ENCODE data around the gene SMU1. TPM values are rescaled to one million over a fixed set of nuclear protein-coding genes. Genes with fewer than 3 reads are reported as not detected.

Gene SMU1
- total and polyA plus RNA-seq, 9 donors = 14.1 to 24.6 (median 17.5) TPM

- WGBS (ENCODE audit: insufficient coverage) = 17% methylated on average over 1 of the region's 2 CpGs
- H3K27ac ChIP-seq (ENCODE audit: low read length) = peak overlapping the region; percentile 81
- peak; percentile 57 for DNase-seq
Measured at GRCh38 chr9:33116860-33117259, 40.4 kb upstream of the SMU1 start.

GRCh38 chr9:33114746-33115145 is 38.3 kb upstream of the SMU1 start:
- 96% methylated on average over 3 of the region's 3 CpGs for WGBS (ENCODE audit: insufficient coverage)
- H3K27me3 ChIP-seq (ENCODE audit: control insufficient read depth, insufficient read depth, low read length) = no peaks in the 10 kb centered on the region
- no peak for DNase-seq
- H3K27ac ChIP-seq (ENCODE audit: low read length) = no peak overlapping the region
- H3K36me3 ChIP-seq (ENCODE audit: control insufficient read depth, insufficient read depth, low read length) = peaks cover 53% of the 10 kb centered on the region
- H3K4me1 ChIP-seq (ENCODE audit: control insufficient read depth, insufficient read depth, low read length) = peaks cover 13% of the 10 kb centered on the region
- H3K9me3 ChIP-seq (replicated peaks; ENCODE audit: control insufficient read depth, low read depth, low read length) = no peaks in the 10 kb centered on the region
- no peak overlapping the region for H3K4me3 ChIP-seq (ENCODE audit: low read length)

More at GRCh38 chr9:33116860-33117259, 40.4 kb upstream of the SMU1 start:
- no peaks in the 10 kb centered on the region for H3K27me3 ChIP-seq (ENCODE audit: control insufficient read depth, insufficient read depth, low read length)
- peaks cover 15% of the 10 kb centered on the region for H3K4me1 ChIP-seq (ENCODE audit: control insufficient read depth, insufficient read depth, low read length)
- no peaks in the 10 kb centered on the region for H3K9me3 ChIP-seq (replicated peaks; ENCODE audit: control insufficient read depth, low read depth, low read length)
- H3K36me3 ChIP-seq (ENCODE audit: control insufficient read depth, insufficient read depth, low read length) = peaks cover 45% of the 10 kb centered on the region
- H3K4me3 ChIP-seq (ENCODE audit: low read length) = no peak overlapping the region

DNA sequence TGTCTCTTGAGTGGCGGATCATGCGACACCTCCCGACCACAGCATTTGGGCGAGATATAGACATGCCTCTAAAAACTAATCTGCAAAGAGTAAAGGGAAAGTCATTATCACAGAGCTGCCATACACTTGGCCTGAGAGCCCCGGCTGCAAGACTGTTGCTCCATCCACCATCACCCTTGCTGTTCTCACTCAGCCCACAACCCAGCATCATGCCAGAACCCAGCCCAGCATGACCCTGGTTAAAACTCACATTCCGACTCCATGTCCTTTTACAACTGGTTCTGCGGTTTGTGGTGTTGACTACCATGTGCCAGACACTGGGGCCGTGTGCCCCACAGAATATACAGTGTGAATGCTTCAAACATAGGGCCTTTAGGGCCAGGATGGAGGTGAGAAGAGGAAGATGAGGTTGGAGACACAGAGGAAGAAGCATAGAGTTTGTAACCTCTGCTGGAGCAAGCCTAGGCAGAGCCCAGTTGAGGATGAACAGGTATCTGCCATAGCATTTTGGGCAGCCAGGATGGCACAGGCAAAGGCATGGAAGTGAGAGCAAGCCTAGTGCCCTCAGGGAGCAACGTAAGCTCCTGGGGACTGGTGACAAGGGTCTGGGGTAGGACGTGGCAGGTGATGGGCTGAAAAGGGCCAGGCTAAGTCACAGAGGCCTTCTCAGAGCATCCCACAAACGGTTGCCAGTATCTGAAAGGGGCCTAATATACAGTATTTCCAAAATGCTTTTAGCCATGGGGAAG is 37.5 kb upstream of the SMU1 start:
- Histone ChIP-seq H3K27me3 (ENCODE audit: control insufficient read depth, insufficient read depth, low read length) (no peaks in the 10 kb centered on the region), H3K4me1 (ENCODE audit: control insufficient read depth, insufficient read depth, low read length) (peaks cover 13% of the 10 kb centered on the region), H3K27ac (ENCODE audit: low read length) (no peak overlapping the region), H3K36me3 (ENCODE audit: control insufficient read depth, insufficient read depth, low read length) (peaks cover 52% of the 10 kb centered on the region), H3K4me3 (ENCODE audit: low read length) (no peak overlapping the region), H3K9me3 (replicated peaks; ENCODE audit: control insufficient read depth, low read depth, low read length) (no peaks in the 10 kb centered on the region)
- DNase-seq = no peak
- WGBS (ENCODE audit: insufficient coverage) = 92% methylated on average over 5 of the region's 11 CpGs

- no peak overlapping the region for H3K27ac ChIP-seq (ENCODE audit: low read length)
- 40% methylated on average over 1 of the region's 4 CpGs for WGBS (ENCODE audit: insufficient coverage)
- H3K4me1 ChIP-seq (ENCODE audit: control insufficient read depth, insufficient read depth, low read length) = peaks cover 13% of the 10 kb centered on the region
- H3K27me3 ChIP-seq (ENCODE audit: control insufficient read depth, insufficient read depth, low read length) = no peaks in the 10 kb centered on the region
- H3K36me3 ChIP-seq (ENCODE audit: control insufficient read depth, insufficient read depth, low read length) = peaks cover 50% of the 10 kb centered on the region
- DNase-seq = peak; percentile 1
- H3K9me3 ChIP-seq (replicated peaks; ENCODE audit: control insufficient read depth, low read depth, low read length) = no peaks in the 10 kb centered on the region
- no peak overlapping the region for H3K4me3 ChIP-seq (ENCODE audit: low read length)
Measured at GRCh38 chr9:33112094-33112493, 35.6 kb upstream of the SMU1 start.

DNA sequence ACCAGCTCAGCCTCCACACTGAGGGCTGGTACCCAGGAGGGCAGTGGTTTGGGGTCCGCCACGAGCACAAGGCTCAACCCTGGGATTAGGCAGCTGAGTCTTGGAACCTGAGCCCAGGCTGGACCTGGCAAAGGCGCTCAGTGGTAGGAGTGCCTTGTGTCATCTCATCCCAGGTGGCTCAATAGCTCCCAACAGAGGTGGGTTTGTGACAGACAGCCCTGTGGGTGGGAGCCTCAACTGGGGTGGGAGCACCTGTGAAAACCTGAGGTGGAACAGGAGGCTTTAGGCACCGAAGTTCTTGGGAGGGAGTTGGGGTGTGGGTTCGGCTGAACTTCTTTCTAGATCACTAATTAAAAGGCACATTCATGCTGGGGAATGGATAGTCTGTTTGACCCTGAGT is 35.2 kb upstream of the SMU1 start:
- peak; percentile 1 for DNase-seq
- Histone ChIP-seq H3K4me1 (ENCODE audit: control insufficient read depth, insufficient read depth, low read length) (peaks cover 13% of the 10 kb centered on the region), H3K9me3 (replicated peaks; ENCODE audit: control insufficient read depth, low read depth, low read length) (no peaks in the 10 kb centered on the region), H3K27ac (ENCODE audit: low read length) (no peak overlapping the region), H3K36me3 (ENCODE audit: control insufficient read depth, insufficient read depth, low read length) (peaks cover 50% of the 10 kb centered on the region), H3K4me3 (ENCODE audit: low read length) (no peak overlapping the region), H3K27me3 (ENCODE audit: control insufficient read depth, insufficient read depth, low read length) (no peaks in the 10 kb centered on the region)
- 67% methylated on average over 3 of the region's 5 CpGs for WGBS (ENCODE audit: insufficient coverage)

DNA sequence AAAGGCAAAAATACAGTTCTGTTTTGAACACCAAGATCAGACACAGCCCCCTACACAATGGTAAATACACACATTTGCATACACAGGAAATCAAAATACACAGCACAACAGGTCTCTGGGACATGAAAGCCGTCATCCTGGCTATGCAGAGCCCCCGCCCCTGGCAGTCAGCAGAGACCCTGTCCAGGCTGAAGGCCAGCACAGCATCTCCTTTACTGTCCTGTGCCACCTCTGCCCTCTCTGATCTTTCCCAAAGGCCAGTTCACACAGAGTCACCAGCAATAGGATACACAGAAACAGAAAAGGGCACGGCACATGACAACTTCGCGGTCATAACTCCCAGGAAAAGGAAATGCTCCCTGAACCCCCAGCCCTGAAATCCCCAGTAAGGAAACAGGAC is 34.2 kb upstream of the SMU1 start:
- Histone ChIP-seq H3K9me3 (replicated peaks; ENCODE audit: control insufficient read depth, low read depth, low read length) (no peaks in the 10 kb centered on the region), H3K4me1 (ENCODE audit: control insufficient read depth, insufficient read depth, low read length) (peaks cover 19% of the 10 kb centered on the region), H3K36me3 (ENCODE audit: control insufficient read depth, insufficient read depth, low read length) (peaks cover 48% of the 10 kb centered on the region), H3K27me3 (ENCODE audit: control insufficient read depth, insufficient read depth, low read length) (no peaks in the 10 kb centered on the region), H3K4me3 (ENCODE audit: low read length) (no peak overlapping the region), H3K27ac (ENCODE audit: low read length) (no peak overlapping the region)
- WGBS (ENCODE audit: insufficient coverage) = 86% methylated on average over 4 of the region's 5 CpGs
- DNase-seq = no peak

- Histone ChIP-seq H3K36me3 (ENCODE audit: control insufficient read depth, insufficient read depth, low read length) (peaks cover 42% of the 10 kb centered on the region), H3K4me1 (ENCODE audit: control insufficient read depth, insufficient read depth, low read length) (peaks cover 19% of the 10 kb centered on the region), H3K27me3 (ENCODE audit: control insufficient read depth, insufficient read depth, low read length) (no peaks in the 10 kb centered on the region), H3K27ac (ENCODE audit: low read length) (no peak overlapping the region), H3K9me3 (replicated peaks; ENCODE audit: control insufficient read depth, low read depth, low read length) (no peaks in the 10 kb centered on the region), H3K4me3 (ENCODE audit: low read length) (no peak overlapping the region)
- no CpG with 5 or more reads among the region's 1 CpG for WGBS (ENCODE audit: insufficient coverage)
- DNase-seq = peak; percentile 0
Measured at GRCh38 chr9:33109850-33110595, 33.5 kb upstream of the SMU1 start.

DNA sequence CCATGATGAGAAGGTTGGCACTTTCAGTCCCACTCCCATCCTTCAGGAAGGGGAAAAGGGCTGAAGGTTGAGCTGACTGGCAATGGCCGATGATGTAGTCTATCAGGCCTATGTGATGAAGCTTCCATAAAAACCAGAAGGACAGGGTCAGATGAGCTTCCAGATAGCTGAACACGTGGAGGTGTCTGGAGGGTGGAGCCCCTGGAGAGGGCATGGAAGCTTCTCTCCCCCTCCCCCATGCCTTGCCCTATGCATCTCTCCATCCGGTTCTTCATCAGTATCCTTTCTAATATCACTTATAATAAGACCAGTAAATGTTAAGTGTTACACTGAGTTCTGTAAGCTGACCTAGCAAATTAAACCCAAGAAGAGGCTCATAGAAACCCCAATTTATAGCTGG is 32.6 kb upstream of the SMU1 start:
- Histone ChIP-seq H3K27ac (ENCODE audit: low read length) (no peak overlapping the region), H3K36me3 (ENCODE audit: control insufficient read depth, insufficient read depth, low read length) (peaks cover 32% of the 10 kb centered on the region), H3K4me1 (ENCODE audit: control insufficient read depth, insufficient read depth, low read length) (peaks cover 21% of the 10 kb centered on the region), H3K27me3 (ENCODE audit: control insufficient read depth, insufficient read depth, low read length) (no peaks in the 10 kb centered on the region), H3K4me3 (ENCODE audit: low read length) (no peak overlapping the region), H3K9me3 (replicated peaks; ENCODE audit: control insufficient read depth, low read depth, low read length) (no peaks in the 10 kb centered on the region)
- no CpG with 5 or more reads among the region's 3 CpGs for WGBS (ENCODE audit: insufficient coverage)
- DNase-seq = no peak

DNA sequence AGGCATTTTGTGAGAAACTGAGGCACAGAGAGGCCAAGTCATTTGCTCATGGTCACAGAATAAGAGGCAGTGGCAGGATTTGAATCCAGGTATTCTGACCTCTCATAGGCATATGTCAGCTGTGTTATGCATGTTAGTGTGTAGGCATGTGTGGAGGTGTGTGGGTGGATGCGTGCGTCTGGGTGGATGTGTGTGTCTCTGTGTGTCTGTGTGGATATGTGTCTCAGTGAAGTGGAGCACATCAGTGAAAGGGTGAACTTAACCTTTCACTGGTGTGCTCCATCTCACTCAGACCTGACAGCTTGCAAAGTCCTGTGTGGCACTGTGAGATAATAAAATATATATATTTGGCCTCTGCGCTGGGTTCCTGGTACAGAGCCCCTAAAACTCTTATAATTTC is 32.0 kb upstream of the SMU1 start:
- Histone ChIP-seq H3K4me1 (ENCODE audit: control insufficient read depth, insufficient read depth, low read length) (peaks cover 24% of the 10 kb centered on the region), H3K27me3 (ENCODE audit: control insufficient read depth, insufficient read depth, low read length) (no peaks in the 10 kb centered on the region), H3K4me3 (ENCODE audit: low read length) (no peak overlapping the region), H3K9me3 (replicated peaks; ENCODE audit: control insufficient read depth, low read depth, low read length) (no peaks in the 10 kb centered on the region), H3K36me3 (ENCODE audit: control insufficient read depth, insufficient read depth, low read length) (peaks cover 26% of the 10 kb centered on the region), H3K27ac (ENCODE audit: low read length) (no peak overlapping the region)
- WGBS (ENCODE audit: insufficient coverage) = 80% methylated on average over 2 of the region's 3 CpGs
- no peak for DNase-seq

DNA sequence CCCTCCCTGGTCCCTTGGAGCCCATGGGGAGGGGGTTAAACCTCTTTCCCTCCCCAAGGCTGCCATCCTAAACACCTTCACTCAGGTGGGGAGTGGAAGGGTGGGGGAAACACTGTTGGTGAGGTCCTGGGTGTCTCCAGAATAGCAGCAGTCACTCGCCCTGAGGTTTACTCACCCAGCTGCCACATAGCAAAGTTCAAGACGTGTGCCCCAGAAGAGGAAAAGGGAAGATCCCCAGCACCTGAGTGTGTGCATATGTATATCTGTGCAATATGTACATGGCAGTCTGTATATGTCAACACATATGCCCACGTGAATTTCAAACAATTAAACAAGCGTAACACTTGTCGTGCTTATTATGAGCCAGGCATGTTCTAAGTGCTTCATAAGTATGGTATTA is 31.3 kb upstream of the SMU1 start:
- Histone ChIP-seq H3K36me3 (ENCODE audit: control insufficient read depth, insufficient read depth, low read length) (peaks cover 20% of the 10 kb centered on the region), H3K4me1 (ENCODE audit: control insufficient read depth, insufficient read depth, low read length) (peaks cover 30% of the 10 kb centered on the region), H3K27ac (ENCODE audit: low read length) (peak overlapping the region; percentile 84), H3K4me3 (ENCODE audit: low read length) (no peak overlapping the region), H3K27me3 (ENCODE audit: control insufficient read depth, insufficient read depth, low read length) (no peaks in the 10 kb centered on the region), H3K9me3 (replicated peaks; ENCODE audit: control insufficient read depth, low read depth, low read length) (no peaks in the 10 kb centered on the region)
- whole genome bisulfite sequencing (ENCODE audit: insufficient coverage) = 40% methylated on average over 1 of the region's 5 CpGs
- no peak for DNase-seq

Measured in muscle of leg (tissue), 11 donors.